Thoracic aorta (tissue), 2 donors: ENCODE measurements around the gene NAA38. TPM values are rescaled to one million over a fixed set of nuclear protein-coding genes. Genes with fewer than 3 reads are reported as not detected.

Experiments used
- ATAC-seq: fragments of 150-250 bp; one replicate; pipeline ENCODE4 v1.8.0; 2017; ENCODE audit warnings: low read depth; ENCODE audit not compliant: insufficient number of reproducible peaks, low FRiP score
- DNase-seq: peaks from one replicate; pipeline ENCODE4 v3.0.0-alpha.2; 2020; ENCODE audit warnings: low spot score
- H3K27ac ChIP-seq, 2 donors: fragments of 200-600 bp; sonication (generic); 1 replicate in 1 of 2; 2 replicates in 1 of 2; pipeline ENCODE4 v1.5.1; 2016; ENCODE audit warnings: mild to moderate bottlenecking in 2 of 2, moderate library complexity in 2 of 2
- H3K27me3 ChIP-seq: fragments of 200-600 bp; sonication (generic); replicated peaks from 2 replicates; pipeline ENCODE4 v1.6.0; 2016; ENCODE audit warnings: mild to moderate bottlenecking; ENCODE audit not compliant: insufficient read depth
- H3K36me3 ChIP-seq: fragments of 200-600 bp; sonication (generic); one replicate; pipeline ENCODE4 v1.5.1; 2016
- H3K4me1 ChIP-seq, 2 donors: fragments of 200-600 bp; sonication (generic); 1 replicate in 1 of 2; 2 replicates in 1 of 2; pipeline versions ENCODE4 v1.5.1 to v1.6.0; 2016; ENCODE audit warnings: low read depth in 2 of 2, mild to moderate bottlenecking in 1 of 2; ENCODE audit not compliant: control insufficient read depth in 1 of 2
- H3K4me3 ChIP-seq: fragments of 200-600 bp; sonication (generic); 2 replicates; pipeline ENCODE4 v1.5.1; 2016; ENCODE audit warnings: mild to moderate bottlenecking
- H3K9me3 ChIP-seq: fragments of 200-600 bp; sonication (generic); 2 replicates; pipeline ENCODE4 v1.5.1; 2016
- total RNA-seq, 2 donors: library from RNA; depleted of rRNA; stranded (reverse); fragments of >200 nt; gene quantifications; one replicate each; pipeline versions ENCODE4 v1.1.0 to v1.2.3, GENCODE V29; 2016
- TF ChIP-seq, protein P1 (sequence below): fragments of 200-600 bp; sonication (generic); IDR thresholded peaks from one replicate; pipeline ENCODE4 v1.5.1; 2019; ENCODE audit warnings: antibody characterized with exemption

NAA38 gene
- total RNA-seq, 2 donors from 2014 or later, result 49.5 to 62.7 TPM

DNA sequence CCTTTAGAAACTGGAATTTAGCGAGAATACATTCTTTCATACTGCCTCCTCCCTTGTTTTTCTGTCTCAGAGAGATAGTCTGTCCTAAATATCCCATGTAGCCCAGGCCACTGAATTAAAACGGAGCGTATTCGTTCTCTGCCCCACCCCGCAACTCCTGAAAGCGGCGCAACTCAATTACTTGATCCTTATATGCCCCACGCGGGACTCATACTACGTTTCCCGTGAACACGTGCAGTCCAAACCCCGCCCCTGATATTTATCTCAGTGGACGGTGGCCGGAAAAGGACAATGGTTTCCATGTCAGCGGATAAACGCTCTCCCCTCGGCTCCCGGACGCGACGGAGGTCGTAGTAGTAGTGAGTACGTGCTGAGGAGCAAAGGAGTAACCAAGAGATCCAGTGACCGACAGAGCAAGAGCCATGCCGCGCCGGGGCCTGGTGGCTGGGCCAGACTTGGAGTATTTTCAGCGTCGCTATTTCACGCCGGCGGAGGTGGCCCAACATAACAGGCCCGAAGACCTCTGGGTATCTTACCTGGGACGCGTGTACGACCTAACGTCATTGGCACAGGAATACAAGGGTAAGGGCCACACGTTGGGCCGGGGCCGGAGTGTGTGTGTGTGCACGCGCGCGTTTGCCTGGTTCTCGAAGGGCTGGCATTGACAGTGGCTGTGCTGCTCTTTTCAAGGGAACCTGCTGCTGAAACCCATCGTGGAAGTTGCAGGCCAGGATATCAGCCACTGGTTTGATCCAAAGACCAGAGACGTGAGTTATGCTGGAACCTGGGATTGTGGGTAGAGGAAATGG, 558 bp upstream of the NAA38 start, which contains the start of gene CYB5D1:
CYB5D1 (plus strand) TSS at position 291 of the 809 bp plus-strand sequence; CDS start at position 423, 132 bp downstream.
- ATAC-seq (peak; percentile 72), DNase-seq (peak; percentile 88)
- Histone ChIP-seq H3K27ac (peak within 1 kb of the TSS; percentile 80 to 85), H3K9me3 (no peaks in the 10 kb centered on the region), H3K27me3 (no peaks in the 10 kb centered on the region), H3K4me3 (peak within 1 kb of the TSS; percentile 75), H3K36me3 (peaks cover 3% of the 10 kb centered on the region), H3K4me1 (peaks cover 21 to 31% of the 10 kb centered on the region in 2 donors)
- TF ChIP-seq, protein P1, sequence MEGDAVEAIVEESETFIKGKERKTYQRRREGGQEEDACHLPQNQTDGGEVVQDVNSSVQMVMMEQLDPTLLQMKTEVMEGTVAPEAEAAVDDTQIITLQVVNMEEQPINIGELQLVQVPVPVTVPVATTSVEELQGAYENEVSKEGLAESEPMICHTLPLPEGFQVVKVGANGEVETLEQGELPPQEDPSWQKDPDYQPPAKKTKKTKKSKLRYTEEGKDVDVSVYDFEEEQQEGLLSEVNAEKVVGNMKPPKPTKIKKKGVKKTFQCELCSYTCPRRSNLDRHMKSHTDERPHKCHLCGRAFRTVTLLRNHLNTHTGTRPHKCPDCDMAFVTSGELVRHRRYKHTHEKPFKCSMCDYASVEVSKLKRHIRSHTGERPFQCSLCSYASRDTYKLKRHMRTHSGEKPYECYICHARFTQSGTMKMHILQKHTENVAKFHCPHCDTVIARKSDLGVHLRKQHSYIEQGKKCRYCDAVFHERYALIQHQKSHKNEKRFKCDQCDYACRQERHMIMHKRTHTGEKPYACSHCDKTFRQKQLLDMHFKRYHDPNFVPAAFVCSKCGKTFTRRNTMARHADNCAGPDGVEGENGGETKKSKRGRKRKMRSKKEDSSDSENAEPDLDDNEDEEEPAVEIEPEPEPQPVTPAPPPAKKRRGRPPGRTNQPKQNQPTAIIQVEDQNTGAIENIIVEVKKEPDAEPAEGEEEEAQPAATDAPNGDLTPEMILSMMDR, result no peak

DNA sequence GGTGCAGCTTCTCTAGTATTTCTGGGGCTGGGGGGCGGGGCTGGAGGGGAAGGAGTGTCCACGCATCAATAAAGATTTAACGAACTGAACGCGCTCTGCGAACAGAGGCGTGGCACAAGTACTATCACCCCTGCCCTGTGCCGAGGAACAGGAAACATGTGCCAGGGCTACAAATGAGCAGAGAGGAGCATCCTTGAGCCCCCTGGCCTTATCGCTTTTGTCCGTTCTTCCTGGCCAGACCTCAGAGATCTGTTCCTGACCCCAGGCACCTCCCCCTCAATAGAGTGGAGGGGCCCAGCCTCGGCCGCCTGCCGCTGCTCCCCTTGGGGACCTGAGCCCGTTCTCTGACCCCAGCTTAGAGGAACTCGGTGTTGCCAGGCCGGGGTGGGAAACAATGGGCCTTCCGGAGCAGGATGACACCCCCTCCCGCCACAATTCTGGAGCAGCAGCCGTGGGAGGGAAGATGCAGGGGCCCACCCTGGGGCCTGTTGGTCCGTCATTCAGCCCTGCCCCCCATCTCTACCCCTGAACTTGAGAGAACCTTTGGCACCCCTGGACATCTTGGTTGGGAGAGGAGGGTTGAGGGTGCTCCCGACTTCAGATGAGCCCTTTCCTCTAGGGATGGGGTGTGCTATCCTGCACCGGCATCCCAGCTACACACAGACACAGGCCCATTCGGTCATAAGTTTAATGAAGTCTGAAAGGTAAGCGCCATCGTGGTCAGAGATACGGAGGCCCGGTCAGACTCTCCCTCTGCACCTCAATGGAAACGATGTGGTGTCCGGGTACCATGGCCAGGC, 1.1 kb downstream of the NAA38 start:
- no peaks in the 10 kb centered on the region for H3K27me3 ChIP-seq
- peaks cover 7% of the 10 kb centered on the region for H3K36me3 ChIP-seq
- peak overlapping the region; percentile 80 to 85 for H3K27ac ChIP-seq
- no peaks in the 10 kb centered on the region for H3K9me3 ChIP-seq
- ATAC-seq (no peak), DNase-seq (no peak)
- TF ChIP-seq, protein P1, result no peak
- H3K4me1 ChIP-seq, result peaks cover 21 to 39% of the 10 kb centered on the region in 2 donors
- peak overlapping the region; percentile 75 for H3K4me3 ChIP-seq

DNA sequence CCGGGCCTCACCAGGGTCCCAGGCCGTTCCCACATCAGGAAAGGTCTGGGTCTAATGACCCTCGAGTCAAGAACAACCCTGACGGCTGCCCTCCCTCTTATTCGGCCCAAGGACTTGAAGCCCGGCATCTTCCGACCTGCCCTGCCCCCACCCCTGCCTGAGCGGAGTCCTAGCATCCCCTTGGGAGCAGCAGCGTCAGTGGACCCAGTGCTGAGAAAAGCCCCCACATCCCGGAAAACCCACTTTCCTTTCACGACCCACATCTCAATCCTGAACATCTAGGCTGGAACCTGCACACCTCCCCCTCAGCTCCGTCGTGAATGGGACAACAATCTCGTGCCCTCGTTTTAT, 1.7 kb downstream of the NAA38 start:
- peak overlapping the region; percentile 80 to 85 for H3K27ac ChIP-seq

DNA sequence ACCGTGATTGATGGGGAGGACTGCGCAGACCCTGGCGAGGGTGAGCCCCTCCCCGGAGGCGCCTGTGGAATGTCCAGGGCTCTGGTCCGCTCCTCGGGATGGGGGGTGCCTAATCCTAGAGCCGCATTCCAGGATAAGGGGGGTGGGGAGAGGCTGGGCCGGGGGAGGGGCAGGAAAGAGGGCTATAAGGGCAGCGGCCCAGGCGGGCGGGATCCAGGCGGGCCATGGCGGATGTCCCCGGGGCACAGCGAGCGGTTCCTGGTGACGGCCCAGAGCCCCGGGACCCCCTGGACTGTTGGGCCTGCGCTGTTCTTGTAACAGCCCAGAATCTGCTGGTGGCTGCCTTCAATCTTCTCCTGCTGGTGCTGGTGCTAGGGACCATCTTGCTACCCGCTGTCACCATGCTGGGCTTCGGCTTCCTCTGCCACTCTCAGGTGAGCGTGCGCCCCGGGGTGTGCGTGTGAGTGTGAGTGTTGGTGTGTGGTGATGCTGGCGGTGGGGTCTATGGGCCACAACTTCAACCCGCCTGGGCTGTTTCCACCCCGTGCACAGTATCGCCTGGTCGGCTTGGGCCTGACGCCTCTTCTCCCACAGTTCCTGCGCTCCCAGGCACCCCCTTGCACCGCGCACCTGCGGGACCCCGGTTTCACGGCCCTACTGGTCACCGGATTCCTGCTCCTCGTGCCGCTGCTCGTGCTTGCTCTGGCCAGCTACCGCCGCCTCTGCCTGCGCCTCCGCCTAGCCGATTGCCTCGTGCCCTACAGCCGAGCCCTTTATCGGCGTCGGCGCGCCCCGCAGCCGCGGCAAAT, 2.3 kb downstream of the NAA38 start, which contains the start of gene TMEM88:
TMEM88 (plus strand) TSS at position 216 of the 809 bp plus-strand sequence; CDS start at position 225, 9 bp downstream.
- H3K9me3 ChIP-seq, result no peaks in the 10 kb centered on the region
- H3K4me1 ChIP-seq, result peaks cover 21 to 40% of the 10 kb centered on the region in 2 donors
- no peak for DNase-seq
- ATAC-seq, result no peak
- no peaks in the 10 kb centered on the region for H3K27me3 ChIP-seq
- H3K4me3 ChIP-seq, result peak within 1 kb of the TSS; percentile 75
- TF ChIP-seq, protein P1, result no peak
- H3K27ac ChIP-seq, result peak within 1 kb of the TSS; percentile 80 to 85
- peaks cover 12% of the 10 kb centered on the region for H3K36me3 ChIP-seq

More for the DNA sequence above, 1.7 kb downstream of the NAA38 start:
- TF ChIP-seq, protein P1, result no peak
- peaks cover 21 to 40% of the 10 kb centered on the region in 2 donors for H3K4me1 ChIP-seq
- ATAC-seq (no peak), DNase-seq (no peak)
- peaks cover 8% of the 10 kb centered on the region for H3K36me3 ChIP-seq
- H3K27me3 ChIP-seq, result no peaks in the 10 kb centered on the region
- peak overlapping the region; percentile 75 for H3K4me3 ChIP-seq
- H3K9me3 ChIP-seq, result no peaks in the 10 kb centered on the region
